ENCODE data around the gene E2F4. TPM values are rescaled to one million over a fixed set of nuclear protein-coding genes. Genes with fewer than 3 reads are reported as not detected.
A peak's percentile ranks its signal among the peaks of the same experiment; 100 is the strongest.

Gene E2F4
- total RNA-seq, 2 donors from 2014 or later, result 71.8 to 72.8 TPM

DNA sequence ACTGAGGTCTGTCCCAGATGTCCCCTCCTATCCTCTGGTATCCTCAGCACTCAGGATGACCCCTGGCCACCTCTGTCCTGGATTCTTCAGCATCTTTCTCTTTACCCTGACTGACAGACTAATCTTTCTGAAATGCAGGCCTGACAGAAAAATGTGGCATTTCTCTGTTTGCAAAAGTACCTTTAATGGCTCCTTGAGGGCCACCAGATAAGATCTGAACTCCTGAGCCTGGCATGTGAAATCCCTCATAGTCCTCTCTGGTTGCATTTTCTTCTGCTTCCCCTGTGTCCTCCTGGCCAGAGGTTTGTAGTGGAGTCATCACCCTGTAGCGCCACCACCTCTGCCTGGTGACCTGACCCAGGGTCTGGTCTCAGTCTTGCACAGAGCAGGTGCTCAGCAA lies 4.9 kb downstream of the E2F4 start:
- no peak for DNase-seq
- Histone ChIP-seq H3K9ac (ENCODE audit: extremely low read depth, low read length, poor library complexity, severe bottlenecking) (no peak overlapping the region), H3K4me1 (ENCODE audit: control insufficient read depth, insufficient read depth, low read length) (peaks cover 5% of the 10 kb centered on the region), H3K27ac (ENCODE audit: low read depth, low read length) (no peak overlapping the region), H3K9me3 (ENCODE audit: control insufficient read depth, low read length) (no peaks in the 10 kb centered on the region), H3K36me3 (ENCODE audit: control insufficient read depth, insufficient read depth, low read length) (peaks cover 69% of the 10 kb centered on the region), H3K27me3 (ENCODE audit: control insufficient read depth, insufficient read depth, low read length, poor library complexity, severe bottlenecking) (no peaks in the 10 kb centered on the region), H3K4me3 (ENCODE audit: low read length) (no peak overlapping the region)
- Mint-ChIP-seq H3K27ac (no peak overlapping the region), H3K9me3 (no peaks in the 10 kb centered on the region), H3K4me1 (peaks cover 8% of the 10 kb centered on the region), H3K4me3 (no peak overlapping the region), H3K27me3 (ENCODE audit: insufficient read depth) (no peaks in the 10 kb centered on the region), H3K36me3 (ENCODE audit: low read depth) (peaks cover 49% of the 10 kb centered on the region)
- 100% methylated on average over 1 of the region's 1 CpG; no CpG with 5 or more reads in 1 of the 2 experiments for WGBS, 2 experiments (ENCODE audit: insufficient coverage in 1 of 2, insufficient read length in 1 of 2)
- TF ChIP-seq, protein P1, sequence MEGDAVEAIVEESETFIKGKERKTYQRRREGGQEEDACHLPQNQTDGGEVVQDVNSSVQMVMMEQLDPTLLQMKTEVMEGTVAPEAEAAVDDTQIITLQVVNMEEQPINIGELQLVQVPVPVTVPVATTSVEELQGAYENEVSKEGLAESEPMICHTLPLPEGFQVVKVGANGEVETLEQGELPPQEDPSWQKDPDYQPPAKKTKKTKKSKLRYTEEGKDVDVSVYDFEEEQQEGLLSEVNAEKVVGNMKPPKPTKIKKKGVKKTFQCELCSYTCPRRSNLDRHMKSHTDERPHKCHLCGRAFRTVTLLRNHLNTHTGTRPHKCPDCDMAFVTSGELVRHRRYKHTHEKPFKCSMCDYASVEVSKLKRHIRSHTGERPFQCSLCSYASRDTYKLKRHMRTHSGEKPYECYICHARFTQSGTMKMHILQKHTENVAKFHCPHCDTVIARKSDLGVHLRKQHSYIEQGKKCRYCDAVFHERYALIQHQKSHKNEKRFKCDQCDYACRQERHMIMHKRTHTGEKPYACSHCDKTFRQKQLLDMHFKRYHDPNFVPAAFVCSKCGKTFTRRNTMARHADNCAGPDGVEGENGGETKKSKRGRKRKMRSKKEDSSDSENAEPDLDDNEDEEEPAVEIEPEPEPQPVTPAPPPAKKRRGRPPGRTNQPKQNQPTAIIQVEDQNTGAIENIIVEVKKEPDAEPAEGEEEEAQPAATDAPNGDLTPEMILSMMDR (conservative IDR thresholded peaks at IDR 0.05), result no peak

DNA sequence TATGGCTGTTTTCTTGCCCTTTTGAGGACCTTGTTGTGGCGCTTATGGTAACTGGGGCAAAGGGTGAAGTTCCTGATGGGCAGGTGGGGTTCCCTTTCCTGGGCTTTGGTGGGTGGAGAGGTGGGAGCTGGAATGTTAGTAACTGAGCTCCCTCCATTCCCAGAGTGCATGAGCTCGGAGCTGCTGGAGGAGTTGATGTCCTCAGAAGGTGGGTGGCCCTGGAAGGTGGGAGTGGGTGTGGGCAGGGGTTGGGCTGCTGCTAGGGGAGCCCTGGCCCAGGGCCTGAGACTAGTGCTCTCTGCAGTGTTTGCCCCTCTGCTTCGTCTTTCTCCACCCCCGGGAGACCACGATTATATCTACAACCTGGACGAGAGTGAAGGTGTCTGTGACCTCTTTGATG lies 5.7 kb downstream of the E2F4 start:
- H3K9ac ChIP-seq (ENCODE audit: extremely low read depth, low read length, poor library complexity, severe bottlenecking), result no peak overlapping the region
- peaks cover 47% of the 10 kb centered on the region for H3K36me3 Mint-ChIP-seq (ENCODE audit: low read depth)
- H3K27me3 Mint-ChIP-seq (ENCODE audit: insufficient read depth), result no peaks in the 10 kb centered on the region
- H3K4me3 Mint-ChIP-seq, result no peak overlapping the region
- 95 to 96% methylated on average over 4 to 6 of the region's 6 CpGs for WGBS, 2 experiments (ENCODE audit: insufficient coverage in 1 of 2, insufficient read length in 1 of 2)
- H3K27me3 ChIP-seq (ENCODE audit: control insufficient read depth, insufficient read depth, low read length, poor library complexity, severe bottlenecking), result no peaks in the 10 kb centered on the region
- peaks cover 5% of the 10 kb centered on the region for H3K4me1 Mint-ChIP-seq
- H3K36me3 ChIP-seq (ENCODE audit: control insufficient read depth, insufficient read depth, low read length), result peaks cover 69% of the 10 kb centered on the region
- H3K4me1 ChIP-seq (ENCODE audit: control insufficient read depth, insufficient read depth, low read length), result peaks cover 5% of the 10 kb centered on the region
- no peak overlapping the region for H3K4me3 ChIP-seq (ENCODE audit: low read length)
- no peaks in the 10 kb centered on the region for H3K9me3 Mint-ChIP-seq
- H3K9me3 ChIP-seq (ENCODE audit: control insufficient read depth, low read length), result no peaks in the 10 kb centered on the region
- DNase-seq, result no peak
- TF ChIP-seq, protein P1 (conservative IDR thresholded peaks at IDR 0.05), result no peak
- H3K27ac Mint-ChIP-seq, result no peak overlapping the region
- no peak overlapping the region for H3K27ac ChIP-seq (ENCODE audit: low read depth, low read length)

DNA sequence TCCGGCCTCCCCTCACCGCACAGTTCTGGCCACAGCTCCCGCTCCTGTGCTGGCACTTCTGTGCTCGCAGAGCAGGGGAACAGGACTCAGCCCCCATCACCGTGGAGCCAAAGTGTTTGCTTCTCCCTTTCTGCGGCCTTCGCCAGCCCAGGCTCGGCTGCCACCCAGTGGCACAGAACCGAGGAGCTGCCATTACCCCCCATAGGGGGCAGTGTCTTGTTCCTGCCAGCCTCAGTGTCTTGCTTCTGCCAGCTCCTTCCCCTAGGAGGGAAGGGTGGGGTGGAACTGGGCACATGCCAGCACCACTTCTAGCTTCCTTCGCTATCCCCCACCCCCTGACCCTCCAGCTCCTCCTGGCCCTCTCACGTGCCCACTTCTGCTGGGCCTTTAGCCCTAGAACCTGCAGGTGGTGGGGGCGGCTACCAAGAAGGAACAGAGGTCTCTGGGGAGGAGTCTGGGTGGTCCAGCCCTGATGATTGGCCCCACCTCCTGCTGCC lies 6.3 kb downstream of the E2F4 start:
- Mint-ChIP-seq H3K27me3 (ENCODE audit: insufficient read depth) (no peaks in the 10 kb centered on the region), H3K4me3 (no peak overlapping the region), H3K27ac (no peak overlapping the region), H3K4me1 (peaks cover 2% of the 10 kb centered on the region), H3K9me3 (no peaks in the 10 kb centered on the region), H3K36me3 (ENCODE audit: low read depth) (peaks cover 45% of the 10 kb centered on the region)
- no peak overlapping the region for H3K4me3 ChIP-seq (ENCODE audit: low read length)
- no peaks in the 10 kb centered on the region for H3K27me3 ChIP-seq (ENCODE audit: control insufficient read depth, insufficient read depth, low read length, poor library complexity, severe bottlenecking)
- H3K9ac ChIP-seq (ENCODE audit: extremely low read depth, low read length, poor library complexity, severe bottlenecking), result no peak overlapping the region
- H3K4me1 ChIP-seq (ENCODE audit: control insufficient read depth, insufficient read depth, low read length), result peaks cover 2% of the 10 kb centered on the region
- 92 to 96% methylated on average over 3 to 12 of the region's 12 CpGs for WGBS, 2 experiments (ENCODE audit: insufficient coverage in 1 of 2, insufficient read length in 1 of 2)
- H3K36me3 ChIP-seq (ENCODE audit: control insufficient read depth, insufficient read depth, low read length), result peaks cover 66% of the 10 kb centered on the region
- no peaks in the 10 kb centered on the region for H3K9me3 ChIP-seq (ENCODE audit: control insufficient read depth, low read length)
- DNase-seq, result peak; percentile 84
- TF ChIP-seq, protein P1 (conservative IDR thresholded peaks at IDR 0.05), result peak; percentile 79
- no peak overlapping the region for H3K27ac ChIP-seq (ENCODE audit: low read depth, low read length)

All from endodermal cell (in vitro differentiated cells).